Gastroesophageal sphincter (tissue), 4 donors: ENCODE measurements around the gene TRIM29. TPM values are rescaled to one million over a fixed set of nuclear protein-coding genes. Genes with fewer than 3 reads are reported as not detected.

Experiments used
- ATAC-seq: fragments of 150-250 bp; one replicate; pipeline ENCODE4 v1.9.1; 2016; ENCODE audit warnings: mild to moderate bottlenecking, moderate library complexity
- H3K27ac ChIP-seq, 4 donors: fragments of 200-600 bp; sonication (generic) in 3 of 4; 1 replicate in 3 of 4; 2 replicates in 1 of 4; pipeline ENCODE4 v1.5.1; 2016 to 2019
- H3K27me3 ChIP-seq: fragments of 200-600 bp; sonication (generic); one replicate; pipeline ENCODE4 v1.5.1; 2019
- H3K36me3 ChIP-seq, 2 donors: fragments of 200-600 bp; sonication (generic); one replicate each; pipeline ENCODE4 v1.5.1; 2019; ENCODE audit warnings: control low read depth in 1 of 2
- H3K4me1 ChIP-seq, 3 donors: fragments of 200-600 bp; sonication (generic); 1 replicate in 2 of 3; 2 replicates in 1 of 3; pipeline ENCODE4 v1.5.1; 2016 to 2019; ENCODE audit warnings: control low read depth in 2 of 3
- H3K4me3 ChIP-seq, 2 donors: fragments of 200-600 bp; sonication (generic); one replicate each; pipeline ENCODE4 v1.5.1; 2019; ENCODE audit warnings: mild to moderate bottlenecking in 1 of 2, moderate library complexity in 1 of 2
- H3K9me3 ChIP-seq, 3 donors: fragments of 200-600 bp; sonication (generic); one replicate each; pipeline ENCODE4 v1.5.1; 2017 to 2019; ENCODE audit warnings: control low read depth in 2 of 3
- EP300 ChIP-seq: sonication (generic); formaldehyde crosslinking; IDR thresholded peaks from one replicate; pipeline ENCODE4 v1.6.1; 2017; ENCODE audit warnings: antibody characterized with exemption, mild to moderate bottlenecking
- POLR2A ChIP-seq, 2 donors: fragments of 450-650 bp; IDR thresholded peaks; one replicate each; pipeline ENCODE4 v1.6.1; 2017; ENCODE audit warnings: antibody characterized with exemption in 2 of 2, mild to moderate bottlenecking in 2 of 2, moderate library complexity in 1 of 2
- POLR2AphosphoS5 ChIP-seq: sonication (generic); formaldehyde crosslinking; IDR thresholded peaks from one replicate; pipeline ENCODE4 v1.6.1; 2017; ENCODE audit warnings: antibody characterized with exemption
- WGBS, 2 donors: methylation state at CpG; one replicate each; pipeline ENCODE4 v1.1.5; 2018; ENCODE audit warnings: low coverage in 1 of 2; 5-methylcytosine and 5-hydroxymethylcytosine counted together
- total RNA-seq, 4 donors: library from RNA; depleted of rRNA; stranded (reverse); fragments of >200 nt; gene quantifications; one replicate each; pipeline ENCODE4 v1.1.0, GENCODE V29; 2016
- TF ChIP-seq, protein P1 (sequence below), 4 experiments: fragments of 200-600 bp in 2 of 4; fragments of 450-650 bp in 2 of 4; sonication (generic) in 1 of 4; IDR thresholded peaks; one replicate each; pipeline ENCODE4 v1.5.1; 2017 to 2019; ENCODE audit warnings: antibody characterized with exemption in 4 of 4, mild to moderate bottlenecking in 2 of 4, moderate library complexity in 2 of 4

Gene TRIM29
- total RNA-seq, 4 donors from 2014 or later: 1.2 to 34.6 (median 3.4) TPM

DNA sequence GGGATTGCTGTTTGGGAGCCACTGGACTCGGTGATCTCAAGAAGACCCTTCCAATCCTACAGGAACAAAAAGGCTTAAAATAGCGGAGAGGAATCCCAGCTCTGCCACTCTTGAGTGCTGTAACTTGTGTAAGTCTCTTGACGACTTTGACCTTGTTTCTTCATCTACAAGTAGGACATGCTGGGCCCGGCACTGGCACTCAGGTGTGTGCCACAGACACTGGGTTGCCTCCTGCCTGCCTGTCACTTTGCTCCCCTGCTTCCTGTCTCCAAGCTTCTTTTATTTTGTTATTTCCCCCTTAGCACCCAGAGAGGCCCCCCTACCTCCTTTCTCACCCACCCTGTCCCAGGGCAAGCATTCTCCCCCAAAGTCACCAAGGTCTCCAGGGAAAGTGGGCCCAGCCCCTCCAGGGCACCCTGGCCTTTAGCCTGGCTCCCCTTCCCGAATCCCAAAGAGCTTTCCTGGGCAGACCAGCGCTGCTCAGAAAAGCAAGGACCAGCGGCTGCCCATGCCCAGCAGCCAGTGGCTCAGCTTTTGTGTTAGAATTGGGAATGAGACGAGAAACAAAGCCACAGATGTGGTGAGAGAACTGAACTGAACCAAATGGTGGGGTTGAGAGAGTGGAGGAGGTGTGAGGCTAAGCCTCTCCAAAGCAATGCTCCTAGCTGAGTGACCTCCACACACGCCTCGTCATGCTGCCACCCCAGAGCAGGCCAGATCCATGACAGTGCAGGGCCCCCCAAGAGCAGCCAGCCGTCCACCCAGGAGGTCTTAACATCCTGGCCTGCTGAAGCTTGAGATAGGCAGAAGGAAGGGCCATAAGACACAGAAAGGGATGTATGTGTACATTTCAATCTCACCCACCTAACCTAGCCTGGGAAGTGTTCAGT, 4.5 kb downstream of the TRIM29 start:
- TF ChIP-seq POLR2A (IDR thresholded peaks at IDR 0.05) (no peak), POLR2AphosphoS5 (no peak), EP300 (no peak)
- TF ChIP-seq, protein P1, sequence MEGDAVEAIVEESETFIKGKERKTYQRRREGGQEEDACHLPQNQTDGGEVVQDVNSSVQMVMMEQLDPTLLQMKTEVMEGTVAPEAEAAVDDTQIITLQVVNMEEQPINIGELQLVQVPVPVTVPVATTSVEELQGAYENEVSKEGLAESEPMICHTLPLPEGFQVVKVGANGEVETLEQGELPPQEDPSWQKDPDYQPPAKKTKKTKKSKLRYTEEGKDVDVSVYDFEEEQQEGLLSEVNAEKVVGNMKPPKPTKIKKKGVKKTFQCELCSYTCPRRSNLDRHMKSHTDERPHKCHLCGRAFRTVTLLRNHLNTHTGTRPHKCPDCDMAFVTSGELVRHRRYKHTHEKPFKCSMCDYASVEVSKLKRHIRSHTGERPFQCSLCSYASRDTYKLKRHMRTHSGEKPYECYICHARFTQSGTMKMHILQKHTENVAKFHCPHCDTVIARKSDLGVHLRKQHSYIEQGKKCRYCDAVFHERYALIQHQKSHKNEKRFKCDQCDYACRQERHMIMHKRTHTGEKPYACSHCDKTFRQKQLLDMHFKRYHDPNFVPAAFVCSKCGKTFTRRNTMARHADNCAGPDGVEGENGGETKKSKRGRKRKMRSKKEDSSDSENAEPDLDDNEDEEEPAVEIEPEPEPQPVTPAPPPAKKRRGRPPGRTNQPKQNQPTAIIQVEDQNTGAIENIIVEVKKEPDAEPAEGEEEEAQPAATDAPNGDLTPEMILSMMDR (IDR thresholded peaks at IDR 0.05): no peak
- Histone ChIP-seq H3K27me3 (no peaks in the 10 kb centered on the region), H3K9me3 (no peaks in the 10 kb centered on the region), H3K4me3 (no peak overlapping the region), H3K27ac (no peak overlapping the region), H3K4me1 (no peaks in the 10 kb centered on the region), H3K36me3 (no peaks in the 10 kb centered on the region)
- ATAC-seq: no peak
- WGBS, 2 donors: 86 to 95% methylated on average over 2 to 4 of the region's 11 CpGs

- TF ChIP-seq POLR2AphosphoS5 (no peak), POLR2A (IDR thresholded peaks at IDR 0.05) (no peak), EP300 (no peak)
- TF ChIP-seq, protein P1 (IDR thresholded peaks at IDR 0.05): no peak
- Histone ChIP-seq H3K27ac (no peak overlapping the region), H3K9me3 (no peaks in the 10 kb centered on the region), H3K4me3 (no peak overlapping the region), H3K27me3 (no peaks in the 10 kb centered on the region), H3K4me1 (no peaks in the 10 kb centered on the region), H3K36me3 (no peaks in the 10 kb centered on the region)
- ATAC-seq: no peak
- WGBS, 2 donors: 76 to 83% methylated on average over 3 to 4 of the region's 4 CpGs
These were observed 5.2 kb downstream of the TRIM29 start for GRCh38 chr11:120132645-120133185.

- ATAC-seq: no peak
- no peaks in the 10 kb centered on the region for H3K36me3 ChIP-seq
- 58 to 74% methylated on average over 7 to 8 of the region's 12 CpGs for WGBS, 2 donors
- no peaks in the 10 kb centered on the region for H3K9me3 ChIP-seq
- TF ChIP-seq, protein P1 (IDR thresholded peaks at IDR 0.05): no peak
- TF ChIP-seq EP300: no peak
- no peak for TF ChIP-seq POLR2A (IDR thresholded peaks at IDR 0.05)
- TF ChIP-seq POLR2AphosphoS5: no peak
- no peaks in the 10 kb centered on the region for H3K27me3 ChIP-seq
- no peak overlapping the region for H3K27ac ChIP-seq
- no peak overlapping the region for H3K4me3 ChIP-seq
- no peaks in the 10 kb centered on the region for H3K4me1 ChIP-seq
These were observed 5.8 kb downstream of the TRIM29 start for GRCh38 chr11:120131941-120132644.

GRCh38 chr11:120130991-120131760, 6.7 kb downstream of the TRIM29 start:
- WGBS, 2 donors: 90 to 93% methylated on average over 2 to 6 of the region's 8 CpGs
- H3K27ac ChIP-seq: no peak overlapping the region

More at GRCh38 chr11:120130991-120131760, 6.7 kb downstream of the TRIM29 start:
- Histone ChIP-seq H3K27me3 (no peaks in the 10 kb centered on the region), H3K9me3 (no peaks in the 10 kb centered on the region), H3K4me1 (no peaks in the 10 kb centered on the region), H3K4me3 (no peak overlapping the region), H3K36me3 (no peaks in the 10 kb centered on the region)
- TF ChIP-seq, protein P1 (IDR thresholded peaks at IDR 0.05): no peak
- TF ChIP-seq POLR2AphosphoS5 (no peak), EP300 (no peak), POLR2A (IDR thresholded peaks at IDR 0.05) (no peak)
- no peak for ATAC-seq
